ENCODE results near the gene KHNYN. TPM values are rescaled to one million over a fixed set of nuclear protein-coding genes. Genes with fewer than 3 reads are reported as not detected.
"Not testable (repeated sequence)": the region's sequence is repeated elsewhere in the genome, so short reads cannot be mapped to it uniquely, and the experiment has no call there.

The KHNYN gene
- 29.5 TPM for polyA plus RNA-seq (2013, experiment 1 of 4)
- polyA plus RNA-seq (2013, experiment 2 of 4) = 31.1 TPM
- polyA plus RNA-seq (2013, experiment 3 of 4) = 25.3 TPM
- 29.5 TPM for polyA plus RNA-seq (2013, experiment 4 of 4)

- Histone ChIP-seq H3K36me3 (ENCODE audit: control insufficient read depth, insufficient read depth, low read length) (no peaks in the 10 kb centered on the region), H3K27me3 (ENCODE audit: control insufficient read depth, insufficient read depth, low read length, poor library complexity, severe bottlenecking) (peaks cover 12% of the 10 kb centered on the region), H3K9me3 (ENCODE audit: control insufficient read depth, low read length) (no peaks in the 10 kb centered on the region), H3K4me1 (ENCODE audit: control insufficient read depth, insufficient read depth, low read length) (no peaks in the 10 kb centered on the region), H3K27ac (ENCODE audit: insufficient read depth, low read depth, low read length, poor library complexity, severe bottlenecking) (no peak within 1 kb of the TSS), H3K4me3 (ENCODE audit: insufficient read depth, low read depth, low read length) (peak within 1 kb of the TSS; percentile 49)
- WGBS, 2 experiments = 7 to 9% methylated on average over 56 of the region's 57 CpGs
Measured at GRCh38 chr14:24429395-24430142, at the start of gene KHNYN, which contains the start of gene CBLN3. KHNYN (plus strand) TSS chr14:24429954; CDS start chr14:24430731, 777 bp downstream. CBLN3 (minus strand) TSS chr14:24429668; CDS start chr14:24429054, 614 bp downstream.

- Histone ChIP-seq H3K4me1 (ENCODE audit: control insufficient read depth, insufficient read depth, low read length) (peaks cover 3% of the 10 kb centered on the region), H3K27me3 (ENCODE audit: control insufficient read depth, insufficient read depth, low read length, poor library complexity, severe bottlenecking) (no peaks in the 10 kb centered on the region), H3K36me3 (ENCODE audit: control insufficient read depth, insufficient read depth, low read length) (peaks cover 6% of the 10 kb centered on the region), H3K4me3 (ENCODE audit: insufficient read depth, low read depth, low read length) (no peak overlapping the region), H3K27ac (ENCODE audit: insufficient read depth, low read depth, low read length, poor library complexity, severe bottlenecking) (no peak overlapping the region), H3K9me3 (ENCODE audit: control insufficient read depth, low read length) (no peaks in the 10 kb centered on the region)
- 89 to 94% methylated on average over 8 of the region's 8 CpGs for WGBS, 2 experiments
Measured at GRCh38 chr14:24381363-24382063, 48.2 kb upstream of the KHNYN start.

- Histone ChIP-seq H3K27me3 (ENCODE audit: control insufficient read depth, insufficient read depth, low read length, poor library complexity, severe bottlenecking) (no peaks in the 10 kb centered on the region), H3K4me3 (ENCODE audit: insufficient read depth, low read depth, low read length) (no peak overlapping the region), H3K36me3 (ENCODE audit: control insufficient read depth, insufficient read depth, low read length) (peaks cover 6% of the 10 kb centered on the region), H3K9me3 (ENCODE audit: control insufficient read depth, low read length) (no peaks in the 10 kb centered on the region), H3K27ac (ENCODE audit: insufficient read depth, low read depth, low read length, poor library complexity, severe bottlenecking) (no peak overlapping the region), H3K4me1 (ENCODE audit: control insufficient read depth, insufficient read depth, low read length) (peaks cover 3% of the 10 kb centered on the region)
- 92 to 93% methylated on average over 4 of the region's 4 CpGs for WGBS, 2 experiments
Measured at GRCh38 chr14:24382064-24382371, 47.7 kb upstream of the KHNYN start.

GRCh38 chr14:24384169-24384568 lies 45.6 kb upstream of the KHNYN start:
- no peaks in the 10 kb centered on the region for H3K9me3 ChIP-seq (ENCODE audit: control insufficient read depth, low read length)
- no peak overlapping the region for H3K27ac ChIP-seq (ENCODE audit: insufficient read depth, low read depth, low read length, poor library complexity, severe bottlenecking)
- WGBS, 2 experiments = 90 to 92% methylated on average over 4 of the region's 4 CpGs
- no peak overlapping the region for H3K4me3 ChIP-seq (ENCODE audit: insufficient read depth, low read depth, low read length)
- no peaks in the 10 kb centered on the region for H3K27me3 ChIP-seq (ENCODE audit: control insufficient read depth, insufficient read depth, low read length, poor library complexity, severe bottlenecking)
- H3K4me1 ChIP-seq (ENCODE audit: control insufficient read depth, insufficient read depth, low read length) = peaks cover 3% of the 10 kb centered on the region
- H3K36me3 ChIP-seq (ENCODE audit: control insufficient read depth, insufficient read depth, low read length) = no peaks in the 10 kb centered on the region

- H3K36me3 ChIP-seq (ENCODE audit: control insufficient read depth, insufficient read depth, low read length) = no peaks in the 10 kb centered on the region
- H3K4me3 ChIP-seq (ENCODE audit: insufficient read depth, low read depth, low read length) = no peak overlapping the region
- 90 to 93% methylated on average over 4 of the region's 4 CpGs for WGBS, 2 experiments
- no peak overlapping the region for H3K27ac ChIP-seq (ENCODE audit: insufficient read depth, low read depth, low read length, poor library complexity, severe bottlenecking)
- H3K27me3 ChIP-seq (ENCODE audit: control insufficient read depth, insufficient read depth, low read length, poor library complexity, severe bottlenecking) = no peaks in the 10 kb centered on the region
- no peaks in the 10 kb centered on the region for H3K4me1 ChIP-seq (ENCODE audit: control insufficient read depth, insufficient read depth, low read length)
- no peaks in the 10 kb centered on the region for H3K9me3 ChIP-seq (ENCODE audit: control insufficient read depth, low read length)
Measured at GRCh38 chr14:24385524-24385923, 44.2 kb upstream of the KHNYN start.

GRCh38 chr14:24387009-24387345 lies 42.8 kb upstream of the KHNYN start:
- Histone ChIP-seq H3K9me3 (ENCODE audit: control insufficient read depth, low read length) (no peaks in the 10 kb centered on the region), H3K4me1 (ENCODE audit: control insufficient read depth, insufficient read depth, low read length) (no peaks in the 10 kb centered on the region), H3K4me3 (ENCODE audit: insufficient read depth, low read depth, low read length) (no peak overlapping the region), H3K36me3 (ENCODE audit: control insufficient read depth, insufficient read depth, low read length) (no peaks in the 10 kb centered on the region), H3K27me3 (ENCODE audit: control insufficient read depth, insufficient read depth, low read length, poor library complexity, severe bottlenecking) (no peaks in the 10 kb centered on the region), H3K27ac (ENCODE audit: insufficient read depth, low read depth, low read length, poor library complexity, severe bottlenecking) (no peak overlapping the region)
- WGBS, 2 experiments = 89% methylated on average over 2 of the region's 2 CpGs

- H3K9me3 ChIP-seq (ENCODE audit: control insufficient read depth, low read length); H3K27ac ChIP-seq (ENCODE audit: insufficient read depth, low read depth, low read length, poor library complexity, severe bottlenecking); H3K4me3 ChIP-seq (ENCODE audit: insufficient read depth, low read depth, low read length); H3K4me1 ChIP-seq (ENCODE audit: control insufficient read depth, insufficient read depth, low read length); H3K36me3 ChIP-seq (ENCODE audit: control insufficient read depth, insufficient read depth, low read length); H3K27me3 ChIP-seq (ENCODE audit: control insufficient read depth, insufficient read depth, low read length, poor library complexity, severe bottlenecking): not testable (repeated sequence)
- WGBS, 2 experiments = 87 to 93% methylated on average over 5 of the region's 5 CpGs
Measured at GRCh38 chr14:24387579-24387978, 42.2 kb upstream of the KHNYN start.

- Histone ChIP-seq H3K27ac (ENCODE audit: insufficient read depth, low read depth, low read length, poor library complexity, severe bottlenecking) (no peak overlapping the region), H3K9me3 (ENCODE audit: control insufficient read depth, low read length) (no peaks in the 10 kb centered on the region), H3K27me3 (ENCODE audit: control insufficient read depth, insufficient read depth, low read length, poor library complexity, severe bottlenecking) (no peaks in the 10 kb centered on the region), H3K4me1 (ENCODE audit: control insufficient read depth, insufficient read depth, low read length) (no peaks in the 10 kb centered on the region), H3K36me3 (ENCODE audit: control insufficient read depth, insufficient read depth, low read length) (no peaks in the 10 kb centered on the region), H3K4me3 (ENCODE audit: insufficient read depth, low read depth, low read length) (no peak overlapping the region)
- 85 to 94% methylated on average over 2 of the region's 2 CpGs for WGBS, 2 experiments
Measured at GRCh38 chr14:24388474-24389179, 41.1 kb upstream of the KHNYN start.

- Histone ChIP-seq H3K27me3 (ENCODE audit: control insufficient read depth, insufficient read depth, low read length, poor library complexity, severe bottlenecking) (no peaks in the 10 kb centered on the region), H3K9me3 (ENCODE audit: control insufficient read depth, low read length) (no peaks in the 10 kb centered on the region), H3K27ac (ENCODE audit: insufficient read depth, low read depth, low read length, poor library complexity, severe bottlenecking) (no peak overlapping the region), H3K4me1 (ENCODE audit: control insufficient read depth, insufficient read depth, low read length) (no peaks in the 10 kb centered on the region), H3K36me3 (ENCODE audit: control insufficient read depth, insufficient read depth, low read length) (no peaks in the 10 kb centered on the region), H3K4me3 (ENCODE audit: insufficient read depth, low read depth, low read length) (no peak overlapping the region)
- WGBS, 2 experiments = 78 to 82% methylated on average over 11 of the region's 11 CpGs
Measured at GRCh38 chr14:24389226-24389848, 40.4 kb upstream of the KHNYN start.

All from ectodermal cell (in vitro differentiated cells).